Esophagus muscularis mucosa (tissue), 4 donors: Measurements from ENCODE around the gene IQCK. TPM values are rescaled to one million over a fixed set of nuclear protein-coding genes. Genes with fewer than 3 reads are reported as not detected.

ENCODE experiments used
- DNase-seq: peaks from one replicate; pipeline ENCODE4 v3.0.0-alpha.2; 2017; ENCODE audit errors: extremely low spot score
- H3K27ac ChIP-seq, 4 donors: fragments of 200-600 bp; sonication (generic); replicated peaks in 1 of 4; 1 replicate in 3 of 4; 2 replicates in 1 of 4; pipeline ENCODE4 v1.5.1; 2016 to 2019; ENCODE audit warnings: mild to moderate bottlenecking in 1 of 4
- H3K27me3 ChIP-seq, 4 donors: fragments of 200-600 bp; sonication (generic); one replicate each; pipeline versions ENCODE4 v1.5.1 to v1.6.0; 2016 to 2019
- H3K36me3 ChIP-seq, 4 donors: fragments of 200-600 bp; sonication (generic); one replicate each; pipeline ENCODE4 v1.5.1; 2016 to 2019
- H3K4me1 ChIP-seq, 4 donors: fragments of 200-600 bp; sonication (generic); one replicate each; pipeline ENCODE4 v1.5.1; 2016 to 2019
- H3K4me3 ChIP-seq, 4 donors: fragments of 200-600 bp; sonication (generic); 1 replicate in 2 of 4; 2 replicates in 2 of 4; pipeline ENCODE4 v1.5.1; 2016 to 2019; ENCODE audit warnings: mild to moderate bottlenecking in 4 of 4, moderate library complexity in 1 of 4
- H3K9me3 ChIP-seq, 4 donors: fragments of 200-600 bp; sonication (generic); 1 replicate in 3 of 4; 2 replicates in 1 of 4; pipeline ENCODE4 v1.5.1; 2016 to 2019
- CTCF ChIP-seq, 3 experiments: fragments of 200-600 bp in 2 of 3; fragments of 450-650 bp in 1 of 3; sonication (generic) in 2 of 3; IDR thresholded peaks; one replicate each; pipeline ENCODE4 v1.5.1; 2017 to 2019; ENCODE audit warnings: antibody characterized with exemption in 3 of 3, mild to moderate bottlenecking in 2 of 3, moderate library complexity in 1 of 3
- EP300 ChIP-seq: sonication (generic); formaldehyde crosslinking; IDR thresholded peaks from one replicate; pipeline ENCODE4 v1.6.1; 2017; ENCODE audit warnings: antibody characterized with exemption
- POLR2A ChIP-seq: fragments of 450-650 bp; IDR thresholded peaks from one replicate; pipeline ENCODE4 v1.6.1; 2017; ENCODE audit warnings: antibody characterized with exemption, moderate library complexity, mild to moderate bottlenecking, low read depth
- POLR2AphosphoS5 ChIP-seq, 2 donors: sonication (generic); formaldehyde crosslinking; IDR thresholded peaks; one replicate each; pipeline ENCODE4 v1.6.1; 2017; ENCODE audit warnings: antibody characterized with exemption in 2 of 2
- WGBS: methylation state at CpG from one replicate; pipeline ENCODE4 v1.1.5; 2018; 5-methylcytosine and 5-hydroxymethylcytosine counted together
- intact Hi-C: fragments of 100-400 bp; cut with DNase I; formaldehyde crosslinking; loops from one replicate; pipeline ENCODE4 v1.15.1; 2023
- total RNA-seq, 4 donors: library from RNA; depleted of rRNA; stranded (reverse); fragments of >200 nt; gene quantifications; one replicate each; pipeline versions ENCODE4 v1.1.0 to v1.2.1, GENCODE V29; 2016

Gene IQCK
- total RNA-seq, 4 donors from 2014 or later: 7.4 to 10.4 (median 8.6) TPM

DNA sequence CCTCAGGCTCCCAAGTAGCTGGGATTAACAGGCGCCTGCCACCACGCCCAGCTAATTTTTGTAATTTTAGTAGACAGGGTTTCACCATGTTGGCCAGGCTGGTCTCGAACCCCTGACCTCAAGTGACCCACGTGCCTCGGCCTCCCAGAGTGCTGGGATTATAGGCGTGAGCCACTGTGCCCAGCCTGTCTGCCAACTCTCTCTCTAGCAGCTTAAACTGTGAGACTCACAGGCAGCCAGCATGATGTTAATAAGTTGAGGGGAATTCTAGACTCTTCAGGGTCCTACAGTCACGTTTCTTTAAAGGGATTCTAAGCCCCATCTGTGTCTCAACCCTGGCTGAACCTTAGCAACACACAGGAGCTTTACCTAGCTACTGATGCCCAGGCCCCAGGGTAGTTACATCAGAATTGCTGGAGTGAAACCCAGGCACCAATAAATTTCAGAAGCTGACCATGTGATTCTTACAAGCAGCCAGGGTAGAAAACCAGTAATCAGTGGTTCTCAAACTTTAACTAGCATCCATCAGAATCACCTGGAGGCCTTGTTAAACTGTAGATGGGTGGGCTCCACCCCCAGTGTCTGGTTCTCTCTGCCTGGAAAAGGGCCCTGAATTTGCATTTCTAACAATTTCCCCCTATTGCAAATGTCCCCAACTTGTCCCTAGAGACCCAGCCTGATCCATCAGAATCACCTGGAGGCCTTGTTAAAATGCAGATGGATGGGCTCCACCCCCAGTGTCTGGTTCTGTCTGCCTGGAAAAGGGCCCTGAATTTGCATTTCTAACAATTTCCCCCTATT lies 135.9 kb downstream of the IQCK start:
- no peak for TF ChIP-seq POLR2AphosphoS5 (IDR thresholded peaks at IDR 0.05)
- TF ChIP-seq EP300: no peak
- no peak for TF ChIP-seq POLR2A
- no peak for TF ChIP-seq CTCF (IDR thresholded peaks at IDR 0.05)
- intact Hi-C loops: no loop called here
- no peak for DNase-seq
- Histone ChIP-seq H3K27me3 (no peaks in the 10 kb centered on the region), H3K27ac (no peak overlapping the region), H3K9me3 (no peaks in the 10 kb centered on the region), H3K36me3 (peaks cover 0 to 30% (median 7%) of the 10 kb centered on the region in 4 donors), H3K4me3 (no peak overlapping the region), H3K4me1 (peaks cover 0 to 9% (median 0%) of the 10 kb centered on the region in 4 donors)
- 75% methylated on average over 7 of the region's 7 CpGs for WGBS

- H3K36me3 ChIP-seq: peaks cover 0 to 36% (median 10%) of the 10 kb centered on the region in 4 donors
- TF ChIP-seq POLR2AphosphoS5 (IDR thresholded peaks at IDR 0.05): no peak
- no peaks in the 10 kb centered on the region for H3K27me3 ChIP-seq
- no peak overlapping the region for H3K4me3 ChIP-seq
- DNase-seq: no peak
- peaks cover 0 to 9% (median 0%) of the 10 kb centered on the region in 4 donors for H3K4me1 ChIP-seq
- H3K27ac ChIP-seq: no peak overlapping the region
- intact Hi-C loops: no loop called here
- no peaks in the 10 kb centered on the region for H3K9me3 ChIP-seq
- WGBS: 82% methylated on average over 6 of the region's 6 CpGs
Observed at GRCh38 chr16:19854543-19854876, 136.4 kb downstream of the IQCK start.

GRCh38 chr16:19856120-19856519 lies 138.0 kb downstream of the IQCK start:
- Histone ChIP-seq H3K4me1 (peaks cover 0 to 7% (median 0%) of the 10 kb centered on the region in 4 donors), H3K27ac (no peak overlapping the region), H3K36me3 (peaks cover 0 to 51% (median 15%) of the 10 kb centered on the region in 4 donors), H3K27me3 (no peaks in the 10 kb centered on the region), H3K9me3 (no peaks in the 10 kb centered on the region), H3K4me3 (no peak overlapping the region)
- 91% methylated on average over 10 of the region's 10 CpGs for WGBS
- intact Hi-C loops: no loop called here
- TF ChIP-seq CTCF (IDR thresholded peaks at IDR 0.05) (no peak), EP300 (no peak), POLR2A (no peak), POLR2AphosphoS5 (IDR thresholded peaks at IDR 0.05) (no peak)
- DNase-seq: no peak

- Histone ChIP-seq H3K4me3 (no peak overlapping the region), H3K4me1 (no peaks in the 10 kb centered on the region), H3K27ac (no peak overlapping the region), H3K27me3 (no peaks in the 10 kb centered on the region), H3K9me3 (no peaks in the 10 kb centered on the region), H3K36me3 (peaks cover 0 to 62% (median 21%) of the 10 kb centered on the region in 4 donors)
- DNase-seq: no peak
- TF ChIP-seq CTCF (IDR thresholded peaks at IDR 0.05) (no peak), POLR2AphosphoS5 (IDR thresholded peaks at IDR 0.05) (no peak), POLR2A (no peak), EP300 (no peak)
- WGBS: 82% methylated on average over 16 of the region's 16 CpGs
- intact Hi-C loops: no loop called here
Observed at GRCh38 chr16:19857593-19858339, 139.7 kb downstream of the IQCK start.

DNA sequence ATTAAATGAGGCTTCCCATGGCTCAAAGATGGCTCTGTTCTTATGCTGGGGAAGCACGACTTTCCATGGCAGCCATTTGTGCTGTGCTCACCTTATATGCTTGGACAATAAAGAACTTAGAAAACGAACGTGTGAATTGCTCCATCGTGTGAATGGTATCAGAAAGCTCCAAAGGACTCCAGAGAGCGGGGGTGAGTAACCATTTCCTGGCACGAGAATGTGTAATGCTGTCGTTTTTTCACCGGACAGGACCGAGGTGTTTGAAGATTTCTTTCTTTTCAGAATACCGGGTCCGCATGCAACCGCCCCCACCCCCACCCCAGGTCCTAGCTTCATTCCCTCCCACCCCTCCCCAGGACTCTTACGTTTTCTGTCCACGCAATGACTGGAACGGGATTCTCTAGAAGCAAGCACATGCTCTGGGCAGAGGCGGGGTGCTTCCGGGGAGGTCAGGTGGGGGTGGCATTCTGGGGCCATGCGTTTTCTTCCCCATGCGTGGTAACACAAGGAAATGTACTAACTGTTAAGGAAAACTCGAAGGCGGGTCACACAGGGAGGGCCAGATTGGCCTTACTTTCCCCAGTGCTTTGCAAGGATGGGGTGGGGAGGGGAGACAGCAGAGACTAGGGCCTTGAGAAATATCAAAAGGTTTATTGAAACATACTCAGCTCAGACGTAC lies 140.4 kb downstream of the IQCK start:
- Histone ChIP-seq H3K4me3 (no peak overlapping the region), H3K36me3 (peaks cover 0 to 63% (median 21%) of the 10 kb centered on the region in 4 donors), H3K9me3 (no peaks in the 10 kb centered on the region), H3K27me3 (no peaks in the 10 kb centered on the region), H3K4me1 (no peaks in the 10 kb centered on the region), H3K27ac (no peak overlapping the region)
- intact Hi-C loops: no loop called here
- WGBS: 83% methylated on average over 22 of the region's 22 CpGs
- TF ChIP-seq POLR2AphosphoS5 (IDR thresholded peaks at IDR 0.05): no peak
- TF ChIP-seq EP300: no peak
- TF ChIP-seq CTCF (IDR thresholded peaks at IDR 0.05): no peak
- TF ChIP-seq POLR2A: no peak
- DNase-seq: no peak
